MM.1S (cell line): ENCODE results near the gene LRRC34.
A peak's percentile ranks its signal among the peaks of the same experiment; 100 is the strongest.

Experiments used
- EZH2phosphoT487 ChIP-seq: fragments of 300-600 bp; sonication (generic); IDR thresholded peaks from 2 replicates; pipeline ENCODE4 v1.6.1; 2018; ENCODE audit warnings: antibody characterized with exemption, low read length
- TF ChIP-seq, protein P1 (sequence below): fragments of 300-600 bp; sonication (generic); IDR thresholded peaks from 2 replicates; pipeline ENCODE4 v1.5.1; 2016; ENCODE audit warnings: antibody characterized with exemption, low read length, mixed read lengths

- no peak for TF ChIP-seq EZH2phosphoT487
- TF ChIP-seq, protein P1, sequence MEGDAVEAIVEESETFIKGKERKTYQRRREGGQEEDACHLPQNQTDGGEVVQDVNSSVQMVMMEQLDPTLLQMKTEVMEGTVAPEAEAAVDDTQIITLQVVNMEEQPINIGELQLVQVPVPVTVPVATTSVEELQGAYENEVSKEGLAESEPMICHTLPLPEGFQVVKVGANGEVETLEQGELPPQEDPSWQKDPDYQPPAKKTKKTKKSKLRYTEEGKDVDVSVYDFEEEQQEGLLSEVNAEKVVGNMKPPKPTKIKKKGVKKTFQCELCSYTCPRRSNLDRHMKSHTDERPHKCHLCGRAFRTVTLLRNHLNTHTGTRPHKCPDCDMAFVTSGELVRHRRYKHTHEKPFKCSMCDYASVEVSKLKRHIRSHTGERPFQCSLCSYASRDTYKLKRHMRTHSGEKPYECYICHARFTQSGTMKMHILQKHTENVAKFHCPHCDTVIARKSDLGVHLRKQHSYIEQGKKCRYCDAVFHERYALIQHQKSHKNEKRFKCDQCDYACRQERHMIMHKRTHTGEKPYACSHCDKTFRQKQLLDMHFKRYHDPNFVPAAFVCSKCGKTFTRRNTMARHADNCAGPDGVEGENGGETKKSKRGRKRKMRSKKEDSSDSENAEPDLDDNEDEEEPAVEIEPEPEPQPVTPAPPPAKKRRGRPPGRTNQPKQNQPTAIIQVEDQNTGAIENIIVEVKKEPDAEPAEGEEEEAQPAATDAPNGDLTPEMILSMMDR, result peak; percentile 53
Observed at GRCh38 chr3:169744366-169745054, 68.2 kb downstream of the LRRC34 start.
